Uterus (tissue), 2 donors: ENCODE data around the gene TMEM132C.

Source experiments
- CTCF ChIP-seq, 4 experiments: fragments of 200-600 bp in 2 of 4; fragments of 450-650 bp in 2 of 4; sonication (generic) in 2 of 4; IDR thresholded peaks; one replicate each; pipeline ENCODE4 v1.5.1; 2016 to 2019; ENCODE audit warnings: antibody characterized with exemption in 4 of 4, mild to moderate bottlenecking in 2 of 4, moderate library complexity in 1 of 4
- POLR2A ChIP-seq, 2 donors: fragments of 450-650 bp; IDR thresholded peaks; one replicate each; pipeline ENCODE4 v1.6.1; 2016; ENCODE audit warnings: antibody characterized with exemption in 2 of 2, mild to moderate bottlenecking in 1 of 2, moderate library complexity in 1 of 2

- no peak for TF ChIP-seq POLR2A (IDR thresholded peaks at IDR 0.05)
- TF ChIP-seq CTCF (IDR thresholded peaks at IDR 0.05) = no peak
Measured at GRCh38 chr12:128224226-128224625, 42.7 kb upstream of the TMEM132C start.
